ENCODE data around the gene DNHD1.

- TF ChIP-seq CTCF (conservative IDR thresholded peaks at IDR 0.05) (no peak), EZH2 (IDR thresholded peaks at IDR 0.05; ENCODE audit: low read depth) (no peak)
Observed at GRCh38 chr11:6561288-6561687, 64.2 kb downstream of the DNHD1 start.

Measured in PC-9 (cell line).